Heart left ventricle (tissue), 16 donors: Measurements from ENCODE around the gene REXO5. TPM values are rescaled to one million over a fixed set of nuclear protein-coding genes. Genes with fewer than 3 reads are reported as not detected.

ENCODE experiments used
- ATAC-seq, 4 donors: fragments of 200-7000 bp; cut with Tn5 transposase; one replicate each; pipeline ENCODE4 v1.9.1; 2020 to 2022; ENCODE audit warnings: moderate library complexity in 4 of 4, mild to moderate bottlenecking in 3 of 4, moderate number of reproducible peaks in 1 of 4
- DNase-seq, 5 donors: peaks; one replicate each; pipeline ENCODE4 v3.0.0-alpha.2; 2020
- H3K27ac ChIP-seq, 12 donors: fragments of 200-600 bp; sonication (generic) in 4 of 12; one replicate each; pipeline versions ENCODE4 v1.5.0 to v1.8.0; 2016 to 2022; ENCODE audit warnings: mild to moderate bottlenecking in 2 of 12
- H3K27me3 ChIP-seq, 9 donors: fragments of 200-600 bp; sonication (generic) in 2 of 9; one replicate each; pipeline versions ENCODE4 v1.5.1 to v1.8.0; 2016 to 2022; ENCODE audit warnings: mild to moderate bottlenecking in 3 of 9
- H3K36me3 ChIP-seq, 9 donors: fragments of 200-600 bp; sonication (generic) in 2 of 9; one replicate each; pipeline versions ENCODE4 v1.5.0 to v1.8.0; 2018 to 2022; ENCODE audit warnings: mild to moderate bottlenecking in 2 of 9
- H3K4me1 ChIP-seq, 12 donors: fragments of 200-600 bp; sonication (generic) in 4 of 12; one replicate each; pipeline versions ENCODE4 v1.5.0 to v1.8.0; 2016 to 2022; ENCODE audit warnings: mild to moderate bottlenecking in 3 of 12
- H3K4me3 ChIP-seq, 12 donors: fragments of 200-600 bp; sonication (generic) in 4 of 12; one replicate each; pipeline versions ENCODE4 v1.5.0 to v1.8.0; 2017 to 2022; ENCODE audit warnings: mild to moderate bottlenecking in 9 of 12, moderate library complexity in 4 of 12
- H3K9me3 ChIP-seq, 12 donors: fragments of 200-600 bp; sonication (generic) in 4 of 12; one replicate each; pipeline versions ENCODE4 v1.5.0 to v1.8.0; 2016 to 2022; ENCODE audit warnings: mild to moderate bottlenecking in 1 of 12
- POLR2A ChIP-seq, 2 donors: fragments of 450-650 bp; IDR thresholded peaks; one replicate each; pipeline ENCODE4 v1.6.1; 2017; ENCODE audit warnings: antibody characterized with exemption in 2 of 2, mild to moderate bottlenecking in 2 of 2, moderate library complexity in 2 of 2
- WGBS, 4 donors: extraction: QIAGEN DNeasy Blood & Tissue Kit in 2 of 4; methylation state at CpG; one replicate each; pipeline versions ENCODE4 v1.1.5 to v1.1.7; 2013 to 2018; 5-methylcytosine and 5-hydroxymethylcytosine counted together
- intact Hi-C, 10 donors: fragments of 100-400 bp; cut with DNase I; formaldehyde crosslinking; loops; one replicate each; pipeline versions ENCODE4 v1.11.1 to v1.14.2; 2022
- polyA plus RNA-seq, 2 donors: library from polyadenylated mRNA; stranded (reverse); fragments of 200-250 nt; gene quantifications; one replicate each; pipeline ENCODE4 v1.2.3, GENCODE V29; 2013
- total RNA-seq, 9 donors: library from RNA; depleted of rRNA in 2 of 9; stranded (reverse); fragments of >200 nt in 2 of 9; fragmentation: NEBNext Ultra II Directional in 3 of 9; extraction: Animal tissue kit (Norgen Biotek cat#: 25700) in 3 of 9; gene quantifications; one replicate each; pipeline versions ENCODE4 v1.1.0 to v1.2.4, GENCODE V29; 2016 to 2023
- TF ChIP-seq, protein P1 (sequence below), 12 donors: fragments of 200-600 bp; sonication (generic) in 4 of 12; IDR thresholded peaks; one replicate each; pipeline versions ENCODE4 v1.5.0 to v1.8.0; 2018 to 2022; ENCODE audit warnings: antibody characterized with exemption in 12 of 12, mild to moderate bottlenecking in 5 of 12
- donor health status: ischemic (EF 13 %, LVEDD 7.1; RV severe dilation, severe dysfunction).
- donor health status: healthy with polysubstance abuse.
- donor health status: DM: no; HTN: yes; CAD: no.
- donor health status: DM: no; HTN: no; CAD: no.
- donor health status: ischemic (EF 25% LVEDD 6.9; RV normal size, moderate dysfunction).
- donor health status: ischemic (EF 25% LVEDD 5.7; RV mildly dilated, moderate dysfunction).
- donor health status: healthy.
- donor health status: DM: yes; HTN: yes; CAD: no.
- donor health status: ischemic (EF 35%, LVEDD 5.7; RV mildly dilated, moderate dysfunction).
- donor health status: nonischemic (EF 11% LVEDD 7.7; RV severe dilation, severe dysfunction).
- donor health status: DM: yes; HTN: yes; CAD: no.
- donor health status: PGD.
- donor health status: ischemic (EF 29% LVEDD 5.4; RV normal size, mild dysfunction).
- donor health status: nonischemic (EF 23%, LVEDD 6.1; RV moderate dilation, normal function).

REXO5 gene
- total and polyA plus RNA-seq, 11 donors, result 1.6 to 7.5 (median 3.5) TPM

- 95 to 98% (median 97%) methylated on average over 4 of the region's 4 CpGs for WGBS, 4 donors
- no peak for DNase-seq
Measured at GRCh38 chr16:20818929-20819585, 12.7 kb downstream of the REXO5 start.

GRCh38 chr16:20821682-20822081 lies 15.4 kb downstream of the REXO5 start:
- Histone ChIP-seq H3K4me3 (no peak overlapping the region), H3K4me1 (peaks cover 0 to 13% (median 0%) of the 10 kb centered on the region in 12 donors), H3K9me3 (no peaks in the 10 kb centered on the region), H3K27ac (no peak overlapping the region), H3K36me3 (peaks cover 0 to 19% (median 0%) of the 10 kb centered on the region in 9 donors), H3K27me3 (no peaks in the 10 kb centered on the region)
- no peak for TF ChIP-seq POLR2A (IDR thresholded peaks at IDR 0.05)
- TF ChIP-seq, protein P1, sequence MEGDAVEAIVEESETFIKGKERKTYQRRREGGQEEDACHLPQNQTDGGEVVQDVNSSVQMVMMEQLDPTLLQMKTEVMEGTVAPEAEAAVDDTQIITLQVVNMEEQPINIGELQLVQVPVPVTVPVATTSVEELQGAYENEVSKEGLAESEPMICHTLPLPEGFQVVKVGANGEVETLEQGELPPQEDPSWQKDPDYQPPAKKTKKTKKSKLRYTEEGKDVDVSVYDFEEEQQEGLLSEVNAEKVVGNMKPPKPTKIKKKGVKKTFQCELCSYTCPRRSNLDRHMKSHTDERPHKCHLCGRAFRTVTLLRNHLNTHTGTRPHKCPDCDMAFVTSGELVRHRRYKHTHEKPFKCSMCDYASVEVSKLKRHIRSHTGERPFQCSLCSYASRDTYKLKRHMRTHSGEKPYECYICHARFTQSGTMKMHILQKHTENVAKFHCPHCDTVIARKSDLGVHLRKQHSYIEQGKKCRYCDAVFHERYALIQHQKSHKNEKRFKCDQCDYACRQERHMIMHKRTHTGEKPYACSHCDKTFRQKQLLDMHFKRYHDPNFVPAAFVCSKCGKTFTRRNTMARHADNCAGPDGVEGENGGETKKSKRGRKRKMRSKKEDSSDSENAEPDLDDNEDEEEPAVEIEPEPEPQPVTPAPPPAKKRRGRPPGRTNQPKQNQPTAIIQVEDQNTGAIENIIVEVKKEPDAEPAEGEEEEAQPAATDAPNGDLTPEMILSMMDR (IDR thresholded peaks at IDR 0.05), result no peak
- DNase-seq, result no peak
- ATAC-seq, result no peak
- intact Hi-C loops, result loop anchor here in 1 of 10 donors (10.0 kb wide), 1 partner anchor 57 kb away; the partner anchor contains the start of gene ACSM3
- 85 to 90% (median 89%) methylated on average over 4 of the region's 4 CpGs for WGBS, 4 donors

More at GRCh38 chr16:20818929-20819585, 12.7 kb downstream of the REXO5 start:
- ATAC-seq, result no peak
- Histone ChIP-seq H3K27me3 (no peaks in the 10 kb centered on the region), H3K36me3 (peaks cover 0 to 22% (median 4%) of the 10 kb centered on the region in 9 donors), H3K27ac (no peak overlapping the region), H3K4me3 (no peak overlapping the region), H3K9me3 (no peaks in the 10 kb centered on the region), H3K4me1 (peaks cover 0 to 13% (median 0%) of the 10 kb centered on the region in 12 donors)
- intact Hi-C loops, result loop anchor here in 1 of 10 donors (2.0 kb wide), 1 partner anchor 20 kb away; no protein-coding TSS in a partner anchor
- no peak for TF ChIP-seq POLR2A (IDR thresholded peaks at IDR 0.05)
- TF ChIP-seq, protein P1 (IDR thresholded peaks at IDR 0.05), result no peak

DNA sequence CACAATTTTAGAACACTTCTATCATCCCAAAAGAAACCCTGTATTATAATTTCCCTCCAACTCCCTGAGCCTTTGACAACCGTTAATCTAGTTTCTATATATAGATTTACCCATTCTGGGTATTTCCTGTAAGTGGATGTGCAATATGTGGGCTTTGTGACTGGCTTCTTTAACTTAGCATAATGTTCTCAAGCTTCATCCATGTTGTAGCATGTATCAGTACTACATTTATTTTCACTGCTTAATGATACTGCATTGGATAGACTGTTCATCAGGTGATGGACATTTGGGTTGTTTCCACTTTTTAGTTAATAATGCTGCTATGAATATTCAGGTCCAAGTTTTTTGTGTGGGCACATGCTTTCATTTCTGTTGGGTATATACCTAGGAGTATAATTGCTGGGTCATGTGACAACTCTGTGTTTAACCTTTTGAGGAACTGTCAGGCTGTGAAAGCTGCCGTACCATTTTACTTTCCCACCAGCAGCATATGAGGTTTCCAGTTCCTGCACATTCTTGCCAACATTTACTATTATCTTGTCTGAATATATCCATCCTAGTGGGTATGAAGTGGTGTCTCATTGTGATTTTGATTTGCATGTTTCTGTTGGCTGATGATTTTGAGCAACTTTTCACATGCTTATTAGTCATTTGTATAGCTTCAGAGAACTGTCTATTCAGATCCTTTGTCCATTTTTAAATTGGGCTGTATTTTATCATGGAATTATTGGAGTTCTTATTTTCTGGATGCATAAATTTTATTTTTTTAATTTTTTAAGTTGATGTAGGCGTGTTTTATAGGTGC lies 16.4 kb downstream of the REXO5 start:
- Histone ChIP-seq H3K36me3 (peaks cover 0 to 19% (median 0%) of the 10 kb centered on the region in 9 donors), H3K4me1 (peaks cover 0 to 13% (median 0%) of the 10 kb centered on the region in 12 donors), H3K27me3 (no peaks in the 10 kb centered on the region), H3K4me3 (no peak overlapping the region), H3K27ac (no peak overlapping the region), H3K9me3 (no peaks in the 10 kb centered on the region)
- intact Hi-C loops, result loop anchor here in 1 of 10 donors (10.0 kb wide), 1 partner anchor 58 kb away; the partner anchor contains the start of gene ACSM3
- DNase-seq, result no peak
- 64 to 72% (median 68%) methylated on average over 3 of the region's 3 CpGs for WGBS, 4 donors
- ATAC-seq, result no peak
- no peak for TF ChIP-seq POLR2A (IDR thresholded peaks at IDR 0.05)
- TF ChIP-seq, protein P1 (IDR thresholded peaks at IDR 0.05), result no peak
